Activated naive CD4-positive, alpha-beta T cell treated with anti-CD3 and anti-CD28 coated beads for 36 hours (primary cell): Measurements from ENCODE around the gene MCM6. TPM values are rescaled to one million over a fixed set of nuclear protein-coding genes. Genes with fewer than 3 reads are reported as not detected.
A peak's percentile ranks its signal among the peaks of the same experiment; 100 is the strongest.

Experiments used
- CTCF ChIA-PET: fragments of 350-600 bp; sonication (Branson Sonifier 250); formaldehyde crosslinking; loops from one replicate; lab custom pipeline; 2021; ENCODE audit warnings: antibody characterized with exemption; lab: Charles Lee
- DNase-seq: peaks from one replicate; pipeline ENCODE4 v3.0.0-alpha.2; 2020
- H3K27ac Mint-ChIP-seq: one replicate; pipeline ENCODE4 v1.8.0; 2021; ENCODE audit warnings: mild to moderate bottlenecking, mixed read lengths
- H3K27me3 Mint-ChIP-seq: one replicate; pipeline ENCODE4 v1.8.0; 2021; ENCODE audit warnings: low read depth, mixed read lengths
- H3K36me3 Mint-ChIP-seq: one replicate; pipeline ENCODE4 v1.8.0; 2021; ENCODE audit warnings: low read depth, mixed read lengths
- H3K4me1 Mint-ChIP-seq: one replicate; pipeline ENCODE4 v1.8.0; 2021; ENCODE audit warnings: low read depth, mixed read lengths
- H3K4me3 Mint-ChIP-seq: one replicate; pipeline ENCODE4 v1.8.0; 2021; ENCODE audit warnings: mild to moderate bottlenecking, moderate library complexity, mixed read lengths
- H3K9me3 Mint-ChIP-seq: one replicate; pipeline ENCODE4 v1.8.0; 2021; ENCODE audit warnings: mixed read lengths
- intact Hi-C: fragments of 100-400 bp; cut with micrococcal nuclease; formaldehyde crosslinking; loops from one replicate; pipeline ENCODE4 v1.15.1; 2023
- total RNA-seq, 2 experiments: library from RNA; stranded (reverse); gene quantifications; one replicate each; pipeline ENCODE4 v1.2.3, GENCODE V29; 2021

MCM6 gene
- total RNA-seq, 2 experiments from 2014 or later = 221 to 226 TPM

DNA sequence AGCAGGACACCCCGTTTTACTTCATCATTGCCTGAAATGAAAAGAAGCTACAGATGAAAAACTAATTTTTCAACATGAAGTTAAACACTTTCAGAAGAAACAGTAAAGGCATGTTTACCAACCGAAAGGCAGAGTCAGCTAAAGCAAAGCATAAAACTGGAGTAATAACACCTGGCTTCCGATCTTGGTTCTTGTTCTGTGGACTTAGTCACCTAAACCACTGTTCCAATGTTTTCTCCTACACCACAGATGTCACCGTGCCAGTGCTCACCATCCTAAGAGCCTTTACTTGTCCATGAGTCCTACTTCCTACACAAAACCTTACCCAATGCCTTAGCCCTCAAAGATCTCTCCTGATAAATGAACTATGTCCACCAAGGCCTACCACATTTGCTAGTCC lies 13.5 kb downstream of the MCM6 start:
- H3K36me3 Mint-ChIP-seq = peaks cover 75% of the 10 kb centered on the region
- intact Hi-C loops = loop anchor here (5.0 kb wide), 1 partner anchor 90 kb away; no protein-coding TSS in a partner anchor
- H3K9me3 Mint-ChIP-seq = no peaks in the 10 kb centered on the region
- CTCF ChIA-PET = no interaction called here
- H3K27me3 Mint-ChIP-seq = no peaks in the 10 kb centered on the region
- no peak for DNase-seq
- no peak overlapping the region for H3K27ac Mint-ChIP-seq
- H3K4me3 Mint-ChIP-seq = no peak overlapping the region
- H3K4me1 Mint-ChIP-seq = peaks cover 11% of the 10 kb centered on the region

DNA sequence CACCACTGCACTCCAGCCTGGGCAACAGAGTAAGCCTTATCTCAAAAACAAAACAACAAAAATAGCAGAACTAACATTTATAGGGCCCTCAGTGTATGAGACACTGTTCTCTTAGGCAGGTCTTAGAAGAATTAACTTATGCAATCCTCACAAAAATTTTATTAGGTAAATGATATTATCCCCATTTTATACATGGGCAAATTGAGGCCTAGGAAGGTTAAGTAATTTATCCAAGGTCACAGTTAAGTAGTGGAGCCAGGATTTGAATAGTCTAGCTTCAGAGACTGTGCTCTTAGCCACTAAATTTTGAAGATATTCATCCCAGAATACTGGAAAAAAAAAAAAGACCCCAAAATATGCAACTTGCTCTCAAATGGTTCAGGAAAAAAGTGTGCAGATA lies 22.8 kb downstream of the MCM6 start:
- Mint-ChIP-seq H3K27me3 (no peaks in the 10 kb centered on the region), H3K4me1 (peaks cover 6% of the 10 kb centered on the region), H3K36me3 (peaks cover 68% of the 10 kb centered on the region), H3K27ac (no peak overlapping the region), H3K4me3 (no peak overlapping the region), H3K9me3 (no peaks in the 10 kb centered on the region)
- DNase-seq = no peak
- CTCF ChIA-PET = no interaction called here
- intact Hi-C loops = loop anchor here (2.0 kb wide), 1 partner anchor 15 kb away; no protein-coding TSS in a partner anchor

DNA sequence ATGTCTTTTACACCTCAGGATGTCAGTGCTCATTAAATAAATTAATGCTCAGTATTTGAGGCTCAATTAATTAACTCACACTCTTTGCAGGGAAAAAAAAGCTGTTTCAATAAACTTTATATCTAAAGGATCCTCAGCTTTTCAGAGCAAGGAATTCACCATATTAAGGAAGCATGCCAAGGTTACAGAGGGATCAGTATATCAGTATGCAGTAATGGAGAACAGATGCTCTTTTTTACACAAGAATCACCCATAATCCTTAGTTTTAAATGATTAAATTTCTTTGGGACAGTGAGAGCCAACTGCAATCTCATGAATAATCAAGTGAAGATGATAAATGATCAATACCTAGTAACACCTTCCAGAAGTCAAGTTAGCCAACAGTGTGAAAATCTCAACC lies 24.4 kb downstream of the MCM6 start:
- Mint-ChIP-seq H3K36me3 (peaks cover 64% of the 10 kb centered on the region), H3K9me3 (no peaks in the 10 kb centered on the region), H3K4me1 (peaks cover 6% of the 10 kb centered on the region), H3K27me3 (no peaks in the 10 kb centered on the region), H3K4me3 (no peak overlapping the region), H3K27ac (no peak overlapping the region)
- CTCF ChIA-PET = interaction anchor here (1.1 to 1.4 kb wide), 3 partner anchors 15 to 863 kb away, joined by 3 to 4 read pairs (median 3); no protein-coding TSS in a partner anchor
- DNase-seq = no peak
- intact Hi-C loops = loop anchor here (2.0 kb wide), 1 partner anchor 13 kb away; no protein-coding TSS in a partner anchor

DNA sequence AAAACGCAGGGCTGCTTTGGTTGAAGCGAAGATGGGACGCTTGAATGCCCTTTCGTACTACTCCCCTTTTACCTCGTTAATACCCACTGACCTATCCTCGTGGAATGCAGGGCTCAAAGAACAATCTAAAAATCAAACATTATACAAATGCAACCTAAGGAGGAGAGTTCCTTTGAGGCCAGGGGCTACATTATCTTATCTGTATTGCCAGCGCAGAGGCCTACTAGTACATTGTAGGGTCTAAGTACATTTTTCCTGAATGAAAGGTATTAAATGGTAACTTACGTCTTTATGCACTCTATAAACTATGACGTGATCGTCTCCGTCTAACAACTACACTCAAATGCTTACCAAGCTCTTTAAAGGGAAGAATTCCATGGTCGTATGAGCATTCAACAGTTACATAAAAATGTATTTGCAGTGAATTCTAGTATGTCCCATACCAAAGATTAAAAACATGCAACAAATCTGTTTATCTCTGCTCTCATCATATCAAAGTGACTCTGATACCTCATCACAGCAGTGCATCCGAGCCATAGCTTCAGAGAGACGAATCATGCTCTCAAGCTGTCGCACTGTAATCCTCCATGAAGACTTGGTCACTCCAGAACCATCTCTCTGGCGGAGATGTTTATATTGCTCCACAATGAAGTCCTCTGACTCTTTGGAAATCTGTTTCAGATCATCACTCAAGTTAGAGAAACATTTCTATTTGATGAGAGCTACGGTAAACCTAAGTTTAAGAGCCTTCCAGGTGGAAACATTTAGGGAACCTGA lies 25.2 kb downstream of the MCM6 start:
- intact Hi-C loops = no loop called here
- Mint-ChIP-seq H3K4me1 (peaks cover 6% of the 10 kb centered on the region), H3K27ac (no peak overlapping the region), H3K27me3 (no peaks in the 10 kb centered on the region), H3K9me3 (no peaks in the 10 kb centered on the region), H3K4me3 (no peak overlapping the region), H3K36me3 (peaks cover 63% of the 10 kb centered on the region)
- no peak for DNase-seq
- CTCF ChIA-PET = interaction anchor here (1.1 to 1.4 kb wide), 3 partner anchors 16 to 862 kb away, joined by 3 to 4 read pairs (median 3); no protein-coding TSS in a partner anchor

DNA sequence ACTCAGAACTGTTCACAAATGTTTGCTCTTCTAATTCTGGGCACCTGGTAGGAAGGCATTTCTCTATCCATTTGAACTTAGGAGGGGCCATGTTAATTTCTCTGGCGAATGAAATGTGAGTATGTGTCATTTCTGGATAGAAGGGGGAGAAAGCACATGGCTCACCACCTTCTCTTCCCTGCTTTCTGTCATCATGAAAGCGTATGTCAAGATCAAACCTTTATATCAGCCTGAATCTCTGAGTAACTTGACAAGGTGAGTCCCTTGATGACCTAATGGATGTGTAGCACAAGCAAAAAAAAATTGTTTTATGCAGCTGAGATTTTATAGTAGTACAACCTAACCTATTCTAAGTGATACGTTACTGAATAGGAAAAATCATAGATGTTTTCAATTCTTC lies 27.2 kb downstream of the MCM6 start:
- Mint-ChIP-seq H3K9me3 (no peaks in the 10 kb centered on the region), H3K27ac (no peak overlapping the region), H3K4me1 (peaks cover 6% of the 10 kb centered on the region), H3K36me3 (peaks cover 73% of the 10 kb centered on the region), H3K4me3 (no peak overlapping the region), H3K27me3 (no peaks in the 10 kb centered on the region)
- intact Hi-C loops = loop anchor here (2.0 to 5.0 kb wide), 2 partner anchors 26 to 67 kb away; no protein-coding TSS in a partner anchor
- DNase-seq = no peak
- CTCF ChIA-PET = interaction anchor here (0.6 to 1.0 kb wide), 2 partner anchors 27 to 65 kb away, joined by 3 to 4 read pairs; partner anchors contain the start of gene MCM6

DNA sequence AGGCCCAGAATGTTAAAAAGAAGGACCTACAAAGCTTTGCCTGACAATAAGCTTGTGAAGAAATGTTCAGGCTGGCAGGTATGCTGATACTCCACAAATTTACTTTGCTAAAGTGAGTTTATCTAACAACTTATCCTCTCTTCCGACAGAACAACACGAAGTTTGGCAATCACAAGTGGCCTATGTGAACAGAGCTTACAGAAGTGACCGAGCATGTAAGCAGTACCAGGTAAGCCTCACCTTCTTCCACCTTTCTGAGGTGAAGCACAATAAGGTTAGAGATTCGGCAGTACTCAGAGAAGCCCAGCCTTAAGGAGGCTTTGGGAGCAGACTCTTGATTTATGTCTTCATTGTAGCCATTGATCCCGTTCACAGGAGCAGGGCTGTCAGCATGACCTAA lies 30.2 kb downstream of the MCM6 start:
- DNase-seq = no peak
- no peaks in the 10 kb centered on the region for H3K9me3 Mint-ChIP-seq
- peaks cover 74% of the 10 kb centered on the region for H3K36me3 Mint-ChIP-seq
- intact Hi-C loops = loop anchor here (5.0 kb wide), 1 partner anchor 64 kb away; no protein-coding TSS in a partner anchor
- H3K4me3 Mint-ChIP-seq = no peak overlapping the region
- no peak overlapping the region for H3K27ac Mint-ChIP-seq
- H3K27me3 Mint-ChIP-seq = no peaks in the 10 kb centered on the region
- CTCF ChIA-PET = no interaction called here
- H3K4me1 Mint-ChIP-seq = peaks cover 12% of the 10 kb centered on the region

DNA sequence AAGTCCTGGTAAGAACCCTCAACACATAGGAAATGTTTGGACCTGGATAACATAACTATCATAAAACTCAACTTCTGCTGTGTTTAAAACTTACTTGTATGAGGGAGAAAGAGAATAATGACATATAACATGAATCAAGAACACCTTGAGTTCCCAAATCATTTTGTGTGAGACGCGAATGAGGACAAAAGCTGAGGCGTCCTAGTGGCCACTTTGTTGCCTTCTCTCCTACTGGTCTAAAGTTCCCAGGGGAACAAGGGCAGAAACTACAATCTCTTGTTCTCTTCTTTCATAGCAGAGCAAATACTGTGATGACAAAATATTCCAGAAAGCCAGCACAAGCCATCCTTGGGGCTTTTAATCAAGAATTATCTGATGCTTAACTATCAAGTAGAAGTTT lies 31.0 kb downstream of the MCM6 start:
- Mint-ChIP-seq H3K27me3 (no peaks in the 10 kb centered on the region), H3K36me3 (peaks cover 72% of the 10 kb centered on the region), H3K4me3 (no peak overlapping the region), H3K4me1 (peaks cover 16% of the 10 kb centered on the region), H3K9me3 (no peaks in the 10 kb centered on the region), H3K27ac (no peak overlapping the region)
- intact Hi-C loops = loop anchor here (5.0 kb wide), 1 partner anchor 63 kb away; no protein-coding TSS in a partner anchor
- DNase-seq = no peak
- CTCF ChIA-PET = no interaction called here

DNA sequence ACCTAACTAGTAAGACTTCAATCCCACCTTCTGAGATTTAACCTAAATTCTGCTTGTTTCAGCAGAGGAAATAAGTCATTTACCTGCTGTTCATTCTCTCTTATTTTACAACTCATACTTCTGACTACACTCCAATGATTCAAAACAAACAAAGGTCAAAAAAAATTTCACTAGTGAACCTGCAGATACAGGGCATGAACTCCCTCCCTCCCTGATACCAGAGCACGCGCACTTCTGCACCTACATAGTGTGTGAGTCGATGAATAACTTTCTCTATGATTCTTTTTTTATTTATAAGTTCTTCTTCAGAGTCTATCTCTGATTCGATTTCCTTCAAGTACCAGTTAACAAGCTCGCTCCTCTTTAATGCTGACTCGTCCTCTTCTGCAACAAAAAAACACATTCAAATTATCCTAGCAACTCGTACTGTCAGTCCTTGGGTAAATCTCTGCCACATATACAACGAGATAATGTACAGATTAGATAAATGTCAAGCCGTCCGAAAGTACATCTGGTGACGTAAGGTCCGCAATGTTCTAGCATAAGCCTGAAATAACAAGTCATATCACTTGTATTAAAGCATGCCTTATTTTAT lies 31.8 kb downstream of the MCM6 start:
- H3K4me3 Mint-ChIP-seq = no peak overlapping the region
- H3K36me3 Mint-ChIP-seq = peaks cover 70% of the 10 kb centered on the region
- H3K9me3 Mint-ChIP-seq = no peaks in the 10 kb centered on the region
- H3K4me1 Mint-ChIP-seq = peaks cover 18% of the 10 kb centered on the region
- no peaks in the 10 kb centered on the region for H3K27me3 Mint-ChIP-seq
- CTCF ChIA-PET = interaction anchor here (1.5 kb wide), 1 partner anchor 47 kb away, joined by 3 read pairs; no protein-coding TSS in a partner anchor
- peak overlapping the region; percentile 39 for H3K27ac Mint-ChIP-seq
- DNase-seq = no peak
- intact Hi-C loops = no loop called here

DNA sequence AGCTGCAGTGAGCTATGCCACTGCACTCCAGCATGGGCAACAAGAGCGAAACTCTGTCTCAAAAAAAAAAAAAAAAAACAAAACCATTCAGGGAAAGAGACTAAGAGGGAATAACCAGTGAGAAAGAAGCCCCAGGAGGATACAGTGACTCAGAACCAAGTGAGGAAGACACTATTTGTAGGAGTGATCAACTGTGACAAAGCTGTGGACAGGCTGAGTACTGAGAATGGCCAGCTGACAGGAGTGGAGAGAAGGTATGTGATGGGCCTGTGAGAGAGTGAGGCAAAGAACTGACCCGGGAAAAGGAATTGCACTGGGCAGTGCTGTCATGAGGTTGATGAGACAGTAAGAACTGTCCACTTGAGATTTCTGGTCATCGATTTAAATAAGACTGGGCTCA lies 32.6 kb downstream of the MCM6 start:
- H3K9me3 Mint-ChIP-seq = no peaks in the 10 kb centered on the region
- no peaks in the 10 kb centered on the region for H3K27me3 Mint-ChIP-seq
- H3K36me3 Mint-ChIP-seq = peaks cover 64% of the 10 kb centered on the region
- CTCF ChIA-PET = interaction anchor here (1.5 kb wide), 1 partner anchor 46 kb away, joined by 3 read pairs; no protein-coding TSS in a partner anchor
- H3K4me3 Mint-ChIP-seq = no peak overlapping the region
- DNase-seq = no peak
- H3K27ac Mint-ChIP-seq = no peak overlapping the region
- intact Hi-C loops = no loop called here
- H3K4me1 Mint-ChIP-seq = peaks cover 15% of the 10 kb centered on the region

DNA sequence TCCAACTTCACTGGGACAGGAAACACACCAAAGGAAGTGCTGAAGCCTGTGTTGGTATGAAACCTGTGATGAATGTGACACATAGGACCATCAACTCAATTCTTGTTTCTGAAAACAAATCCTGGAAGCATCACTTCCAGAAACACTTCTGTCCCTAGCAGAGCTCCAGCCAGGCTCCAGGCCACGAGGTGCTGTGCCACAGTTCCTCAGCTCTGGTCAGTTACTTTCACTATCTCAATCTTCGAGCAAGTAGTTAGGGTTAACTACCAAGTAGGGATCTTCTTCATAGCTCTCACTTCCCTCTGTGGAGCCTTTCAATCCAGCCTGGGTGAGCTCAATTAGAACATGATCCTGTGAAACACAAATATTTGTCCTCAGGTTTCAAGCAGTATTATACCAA lies 35.6 kb downstream of the MCM6 start:
- Mint-ChIP-seq H3K4me1 (peaks cover 16% of the 10 kb centered on the region), H3K27ac (peak overlapping the region; percentile 15), H3K36me3 (peaks cover 49% of the 10 kb centered on the region), H3K4me3 (no peak overlapping the region), H3K9me3 (no peaks in the 10 kb centered on the region), H3K27me3 (no peaks in the 10 kb centered on the region)
- DNase-seq = no peak
- CTCF ChIA-PET = interaction anchor here (0.5 to 2.3 kb wide), 3 partner anchors 16 to 249 kb away, joined by 3 to 14 read pairs (median 3); no protein-coding TSS in a partner anchor
- intact Hi-C loops = no loop called here

DNA sequence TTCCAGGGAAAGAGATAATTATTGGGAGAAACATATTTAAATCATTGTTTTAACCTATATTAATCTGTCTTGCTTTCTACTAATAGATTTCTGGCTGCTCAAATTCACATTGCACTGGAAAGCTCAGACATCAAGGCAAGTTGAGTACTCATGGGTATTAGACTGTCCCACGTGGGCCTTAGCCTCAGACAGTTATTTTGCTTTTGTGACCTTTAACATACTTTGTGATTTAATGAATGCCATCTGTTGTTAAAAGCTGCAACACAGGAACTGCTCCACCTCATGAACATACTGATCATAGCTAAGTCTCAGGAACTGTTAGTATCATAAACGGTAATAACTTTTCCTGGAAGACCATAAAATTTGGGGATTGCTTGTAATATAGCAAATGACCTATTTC lies 36.5 kb downstream of the MCM6 start:
- Mint-ChIP-seq H3K4me3 (no peak overlapping the region), H3K27ac (no peak overlapping the region), H3K9me3 (no peaks in the 10 kb centered on the region), H3K4me1 (peaks cover 17% of the 10 kb centered on the region), H3K36me3 (peaks cover 45% of the 10 kb centered on the region), H3K27me3 (no peaks in the 10 kb centered on the region)
- CTCF ChIA-PET = interaction anchor here (0.5 to 2.3 kb wide), 3 partner anchors 16 to 74 kb away, joined by 3 to 14 read pairs (median 6); no protein-coding TSS in a partner anchor
- DNase-seq = no peak
- intact Hi-C loops = loop anchor here (2.0 to 5.0 kb wide), 2 partner anchors 13 to 33 kb away; no protein-coding TSS in a partner anchor

DNA sequence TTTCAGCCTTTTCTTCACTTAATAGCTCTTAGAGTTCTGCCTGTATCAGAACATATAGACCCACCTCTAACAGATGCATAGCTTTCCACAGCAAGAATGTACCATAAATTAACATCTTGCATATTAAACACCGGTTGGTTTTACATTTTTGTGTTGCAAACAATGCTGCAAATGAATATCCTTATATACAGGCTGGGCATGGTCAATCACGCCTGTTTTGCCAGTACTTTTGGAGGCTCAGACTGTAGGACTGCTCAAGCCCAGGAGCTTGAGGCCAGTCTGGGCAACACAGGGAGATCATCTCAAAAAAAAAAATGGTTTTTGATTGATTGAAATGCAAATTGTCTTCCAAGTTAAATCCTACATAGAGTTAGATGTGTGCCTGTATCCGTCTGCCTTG lies 37.7 kb downstream of the MCM6 start:
- Mint-ChIP-seq H3K27ac (no peak overlapping the region), H3K4me1 (peaks cover 17% of the 10 kb centered on the region), H3K36me3 (peaks cover 33% of the 10 kb centered on the region), H3K4me3 (no peak overlapping the region), H3K9me3 (no peaks in the 10 kb centered on the region), H3K27me3 (no peaks in the 10 kb centered on the region)
- CTCF ChIA-PET = interaction anchor here (0.7 kb wide), 4 partner anchors 11 to 545 kb away, joined by 3 to 5 read pairs (median 3); no protein-coding TSS in a partner anchor
- intact Hi-C loops = loop anchor here (2.0 to 5.0 kb wide), 2 partner anchors 14 to 34 kb away; no protein-coding TSS in a partner anchor
- DNase-seq = no peak
